ENCODE results near the gene HBA1. TPM values are rescaled to one million over a fixed set of nuclear protein-coding genes. Genes with fewer than 3 reads are reported as not detected.
"Not testable (repeated sequence)": the region's sequence is repeated elsewhere in the genome, so short reads cannot be mapped to it uniquely, and the experiment has no call there.

The HBA1 gene
- total RNA-seq, 1 donor from 2014 or later, result 2,922 TPM

GRCh38 chr16:143456-143855 is 33.0 kb upstream of the HBA1 start:
- Histone ChIP-seq H3K4me3 (ENCODE audit: low read length in 3 of 3) (no peak overlapping the region), H3K36me3 (ENCODE audit: control insufficient read depth in 3 of 3, insufficient read depth in 3 of 3, low read length in 3 of 3) (no peaks in the 10 kb centered on the region), H3K27ac (ENCODE audit: low read depth, low read length) (no peak overlapping the region), H3K4me1 (ENCODE audit: control insufficient read depth in 3 of 3, insufficient read depth in 3 of 3, low read length in 3 of 3) (no peaks in the 10 kb centered on the region), H3K27me3 (ENCODE audit: control insufficient read depth in 3 of 3, insufficient read depth in 3 of 3, low read length in 3 of 3) (peaks cover under 1 to 11% (median 4%) of the 10 kb centered on the region in 3 donors), H3K9ac (ENCODE audit: low read depth in 1 of 3, low read length in 3 of 3) (no peak overlapping the region), H3K9me3 (ENCODE audit: control insufficient read depth in 3 of 3, low read length in 3 of 3) (no peaks in the 10 kb centered on the region)

- no peaks in the 10 kb centered on the region for H3K4me1 ChIP-seq (ENCODE audit: control insufficient read depth in 3 of 3, insufficient read depth in 3 of 3, low read length in 3 of 3)
- H3K36me3 ChIP-seq (ENCODE audit: control insufficient read depth in 3 of 3, insufficient read depth in 3 of 3, low read length in 3 of 3), result no peaks in the 10 kb centered on the region
- H3K27me3 ChIP-seq (ENCODE audit: control insufficient read depth in 3 of 3, insufficient read depth in 3 of 3, low read length in 3 of 3), result peaks cover 9 to 19% (median 13%) of the 10 kb centered on the region in 3 donors
- H3K9ac ChIP-seq (ENCODE audit: low read depth in 1 of 3, low read length in 3 of 3), result no peak overlapping the region
- H3K9me3 ChIP-seq (ENCODE audit: control insufficient read depth in 3 of 3, low read length in 3 of 3), result no peaks in the 10 kb centered on the region
- no peak overlapping the region for H3K27ac ChIP-seq (ENCODE audit: low read depth, low read length)
- H3K4me3 ChIP-seq (ENCODE audit: low read length in 3 of 3), result no peak overlapping the region
Observed at GRCh38 chr16:144797-145252, 31.7 kb upstream of the HBA1 start.

- H3K9me3 ChIP-seq (ENCODE audit: control insufficient read depth in 3 of 3, low read length in 3 of 3), result no peaks in the 10 kb centered on the region
- no peak overlapping the region for H3K27ac ChIP-seq (ENCODE audit: low read depth, low read length)
- no peaks in the 10 kb centered on the region for H3K4me1 ChIP-seq (ENCODE audit: control insufficient read depth in 3 of 3, insufficient read depth in 3 of 3, low read length in 3 of 3)
- no peak overlapping the region for H3K9ac ChIP-seq (ENCODE audit: low read depth in 1 of 3, low read length in 3 of 3)
- H3K27me3 ChIP-seq (ENCODE audit: control insufficient read depth in 3 of 3, insufficient read depth in 3 of 3, low read length in 3 of 3), result peaks cover 9 to 19% (median 13%) of the 10 kb centered on the region in 3 donors
- H3K36me3 ChIP-seq (ENCODE audit: control insufficient read depth in 3 of 3, insufficient read depth in 3 of 3, low read length in 3 of 3), result no peaks in the 10 kb centered on the region
- no peak overlapping the region for H3K4me3 ChIP-seq (ENCODE audit: low read length in 3 of 3)
Observed at GRCh38 chr16:146646-147045, 29.8 kb upstream of the HBA1 start.

GRCh38 chr16:149024-149660 is 27.3 kb upstream of the HBA1 start:
- H3K4me3 ChIP-seq (ENCODE audit: low read length in 3 of 3), result no peak overlapping the region
- H3K9me3 ChIP-seq (ENCODE audit: control insufficient read depth in 3 of 3, low read length in 3 of 3), result no peaks in the 10 kb centered on the region
- no peaks in the 10 kb centered on the region for H3K4me1 ChIP-seq (ENCODE audit: control insufficient read depth in 3 of 3, insufficient read depth in 3 of 3, low read length in 3 of 3)
- H3K36me3 ChIP-seq (ENCODE audit: control insufficient read depth in 3 of 3, insufficient read depth in 3 of 3, low read length in 3 of 3), result no peaks in the 10 kb centered on the region
- peaks cover 12 to 14% (median 13%) of the 10 kb centered on the region in 3 donors for H3K27me3 ChIP-seq (ENCODE audit: control insufficient read depth in 3 of 3, insufficient read depth in 3 of 3, low read length in 3 of 3)
- H3K27ac ChIP-seq (ENCODE audit: low read depth, low read length), result no peak overlapping the region
- no peak overlapping the region for H3K9ac ChIP-seq (ENCODE audit: low read depth in 1 of 3, low read length in 3 of 3)

DNA sequence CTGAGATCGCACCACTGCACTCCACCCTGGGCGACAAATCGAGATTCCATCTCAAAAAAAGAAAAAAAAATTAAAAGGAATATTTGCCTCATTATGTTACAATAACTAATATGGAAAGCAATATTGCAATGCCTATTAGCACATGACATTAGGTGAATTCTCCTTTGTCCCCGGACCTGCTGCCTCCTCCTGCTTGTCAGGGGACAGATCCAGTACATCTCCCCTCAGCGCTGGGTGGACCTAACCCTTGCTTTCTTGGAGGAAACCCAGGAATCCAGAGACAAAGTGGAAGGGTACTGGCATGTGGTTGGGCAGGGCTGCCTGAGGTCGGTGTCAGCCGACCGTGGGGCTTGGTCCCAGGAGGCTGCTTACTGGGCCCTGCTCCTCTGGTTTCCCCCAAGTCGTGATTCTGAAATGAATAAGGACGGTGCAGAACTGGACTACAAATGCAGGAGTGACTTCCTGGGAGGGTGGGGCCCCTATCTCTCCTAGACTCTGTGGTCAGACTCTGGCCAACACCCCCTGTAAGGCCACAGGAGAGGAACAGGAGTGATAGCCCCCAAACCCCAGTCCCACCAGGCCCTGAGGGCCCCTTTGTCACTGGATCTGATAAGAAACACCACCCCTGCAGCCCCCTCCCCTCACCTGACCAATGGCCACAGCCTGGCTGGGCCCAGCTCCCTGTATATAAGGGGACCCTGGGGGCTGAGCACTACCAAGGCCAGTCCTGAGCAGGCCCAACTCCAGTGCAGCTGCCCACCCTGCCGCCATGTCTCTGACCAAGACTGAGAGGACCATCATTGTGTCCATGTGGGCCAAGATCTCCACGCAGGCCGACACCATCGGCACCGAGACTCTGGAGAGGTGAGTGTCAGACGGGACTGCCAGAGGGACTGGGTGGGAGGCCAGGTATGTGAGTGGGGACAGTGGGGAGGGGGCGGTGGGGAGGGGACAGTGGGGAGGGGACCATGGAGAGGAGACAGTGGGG is 24.0 kb upstream of the HBA1 start, which contains the start of gene HBZ:
HBZ (plus strand) TSS at position 504 of the 988 bp plus-strand sequence; CDS start at position 770, 266 bp downstream.
- H3K4me1 ChIP-seq (ENCODE audit: control insufficient read depth in 3 of 3, insufficient read depth in 3 of 3, low read length in 3 of 3), result peaks cover 4 to 10% (median 8%) of the 10 kb centered on the region in 3 donors
- peaks cover 22 to 33% (median 28%) of the 10 kb centered on the region in 3 donors for H3K27me3 ChIP-seq (ENCODE audit: control insufficient read depth in 3 of 3, insufficient read depth in 3 of 3, low read length in 3 of 3)
- no peak within 1 kb of the TSS for H3K9ac ChIP-seq (ENCODE audit: low read depth in 1 of 3, low read length in 3 of 3)
- no peak within 1 kb of the TSS for H3K4me3 ChIP-seq (ENCODE audit: low read length in 3 of 3)
- H3K9me3 ChIP-seq (ENCODE audit: control insufficient read depth in 3 of 3, low read length in 3 of 3), result no peaks in the 10 kb centered on the region
- H3K36me3 ChIP-seq (ENCODE audit: control insufficient read depth in 3 of 3, insufficient read depth in 3 of 3, low read length in 3 of 3), result no peaks in the 10 kb centered on the region
- H3K27ac ChIP-seq (ENCODE audit: low read depth, low read length), result no peak within 1 kb of the TSS

DNA sequence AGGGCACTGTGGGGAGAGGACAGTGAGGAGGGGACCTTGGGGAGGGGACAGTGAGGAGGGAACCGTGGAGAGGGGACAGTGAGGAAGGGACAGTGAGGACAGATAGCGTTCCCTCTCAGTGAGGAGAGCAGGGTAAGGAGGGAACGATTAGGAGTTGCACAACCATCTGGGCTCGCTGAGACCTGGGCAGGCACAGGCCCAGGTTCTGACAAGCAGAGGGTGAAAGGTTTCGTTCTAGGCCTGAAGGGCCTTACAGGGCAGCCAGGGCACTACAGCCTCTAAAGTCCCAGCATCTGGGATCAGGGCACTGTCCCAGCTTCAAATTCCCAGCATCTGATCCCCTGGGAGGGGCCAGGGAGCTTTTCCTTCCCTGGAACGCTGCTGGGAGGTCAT is 23.4 kb upstream of the HBA1 start:
- H3K27me3 ChIP-seq (ENCODE audit: control insufficient read depth in 3 of 3, insufficient read depth in 3 of 3, low read length in 3 of 3), result peaks cover 22 to 33% (median 28%) of the 10 kb centered on the region in 3 donors

DNA sequence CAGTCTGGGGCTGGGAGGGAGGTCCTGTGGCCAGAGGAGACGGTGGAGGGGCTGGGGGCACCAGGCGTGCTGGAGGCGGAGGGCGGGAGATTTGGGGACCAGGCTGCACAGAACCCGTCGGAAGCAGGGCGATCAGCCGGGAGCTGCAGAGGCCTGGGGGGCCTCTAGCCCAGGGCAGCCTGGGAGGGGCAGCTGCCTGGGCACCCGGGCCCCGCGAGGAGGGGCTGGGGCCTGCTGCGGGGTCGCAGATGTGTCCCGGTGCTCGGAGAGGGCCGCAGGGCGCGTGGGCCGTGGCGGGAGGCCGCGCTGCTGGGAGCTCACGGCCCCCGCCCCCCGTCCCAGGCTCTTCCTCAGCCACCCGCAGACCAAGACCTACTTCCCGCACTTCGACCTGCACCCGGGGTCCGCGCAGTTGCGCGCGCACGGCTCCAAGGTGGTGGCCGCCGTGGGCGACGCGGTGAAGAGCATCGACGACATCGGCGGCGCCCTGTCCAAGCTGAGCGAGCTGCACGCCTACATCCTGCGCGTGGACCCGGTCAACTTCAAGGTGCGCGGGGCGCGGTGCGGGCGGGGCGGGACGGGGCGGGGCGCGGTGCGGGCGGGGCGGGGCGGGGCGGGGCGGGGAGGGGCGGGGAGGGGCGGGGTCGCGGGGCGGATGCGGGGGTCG is 22.8 kb upstream of the HBA1 start:
- not testable (repeated sequence) for H3K36me3 ChIP-seq (ENCODE audit: control insufficient read depth in 3 of 3, insufficient read depth in 3 of 3, low read length in 3 of 3); H3K27ac ChIP-seq (ENCODE audit: low read depth, low read length); H3K4me1 ChIP-seq (ENCODE audit: control insufficient read depth in 3 of 3, insufficient read depth in 3 of 3, low read length in 3 of 3); H3K4me3 ChIP-seq (ENCODE audit: low read length in 3 of 3); H3K9me3 ChIP-seq (ENCODE audit: control insufficient read depth in 3 of 3, low read length in 3 of 3); H3K9ac ChIP-seq (ENCODE audit: low read depth in 1 of 3, low read length in 3 of 3)
- H3K27me3 ChIP-seq (ENCODE audit: control insufficient read depth in 3 of 3, insufficient read depth in 3 of 3, low read length in 3 of 3), result peaks cover 18 to 31% (median 27%) of the 10 kb centered on the region in 3 donors

More for the DNA sequence above, 23.4 kb upstream of the HBA1 start:
- not testable (repeated sequence) for H3K4me1 ChIP-seq (ENCODE audit: control insufficient read depth in 3 of 3, insufficient read depth in 3 of 3, low read length in 3 of 3); H3K36me3 ChIP-seq (ENCODE audit: control insufficient read depth in 3 of 3, insufficient read depth in 3 of 3, low read length in 3 of 3); H3K9me3 ChIP-seq (ENCODE audit: control insufficient read depth in 3 of 3, low read length in 3 of 3); H3K4me3 ChIP-seq (ENCODE audit: low read length in 3 of 3); H3K9ac ChIP-seq (ENCODE audit: low read depth in 1 of 3, low read length in 3 of 3); H3K27ac ChIP-seq (ENCODE audit: low read depth, low read length)

GRCh38 chr16:154217-155030 is 22.1 kb upstream of the HBA1 start:
- Histone ChIP-seq H3K27ac (ENCODE audit: low read depth, low read length) (no peak overlapping the region), H3K27me3 (ENCODE audit: control insufficient read depth in 3 of 3, insufficient read depth in 3 of 3, low read length in 3 of 3) (peaks cover 12 to 29% (median 22%) of the 10 kb centered on the region in 3 donors), H3K4me1 (ENCODE audit: control insufficient read depth in 3 of 3, insufficient read depth in 3 of 3, low read length in 3 of 3) (peaks cover 4 to 10% (median 8%) of the 10 kb centered on the region in 3 donors), H3K4me3 (ENCODE audit: low read length in 3 of 3) (peak overlapping the region in 2 of 3 donors; percentile 51 to 67), H3K36me3 (ENCODE audit: control insufficient read depth in 3 of 3, insufficient read depth in 3 of 3, low read length in 3 of 3) (no peaks in the 10 kb centered on the region), H3K9me3 (ENCODE audit: control insufficient read depth in 3 of 3, low read length in 3 of 3) (no peaks in the 10 kb centered on the region), H3K9ac (ENCODE audit: low read depth in 1 of 3, low read length in 3 of 3) (peak overlapping the region in 1 of 3 donors; percentile 74)

GRCh38 chr16:155031-155398 is 21.5 kb upstream of the HBA1 start:
- Histone ChIP-seq H3K27ac (ENCODE audit: low read depth, low read length) (no peak overlapping the region), H3K9me3 (ENCODE audit: control insufficient read depth in 3 of 3, low read length in 3 of 3) (no peaks in the 10 kb centered on the region), H3K9ac (ENCODE audit: low read depth in 1 of 3, low read length in 3 of 3) (peak overlapping the region in 1 of 3 donors; percentile 74), H3K4me1 (ENCODE audit: control insufficient read depth in 3 of 3, insufficient read depth in 3 of 3, low read length in 3 of 3) (peaks cover 4 to 10% (median 8%) of the 10 kb centered on the region in 3 donors), H3K36me3 (ENCODE audit: control insufficient read depth in 3 of 3, insufficient read depth in 3 of 3, low read length in 3 of 3) (no peaks in the 10 kb centered on the region), H3K4me3 (ENCODE audit: low read length in 3 of 3) (peak overlapping the region in 2 of 3 donors; percentile 51 to 67), H3K27me3 (ENCODE audit: control insufficient read depth in 3 of 3, insufficient read depth in 3 of 3, low read length in 3 of 3) (peaks cover 12 to 32% (median 25%) of the 10 kb centered on the region in 3 donors)
